GM20000 (cell line): ENCODE measurements around the gene ISCU.

Experiments
- DNase-seq: peaks from one replicate; pipeline ENCODE4 v3.0.0; 2012; ENCODE audit warnings: low spot score
- TF ChIP-seq, protein P1 (sequence below): IDR thresholded peaks from 2 replicates; pipeline ENCODE4 v1.5.1; 2012; ENCODE audit warnings: mild to moderate bottlenecking, control low read depth; ENCODE audit errors: extremely low read depth, missing control alignments

The ISCU gene

DNA sequence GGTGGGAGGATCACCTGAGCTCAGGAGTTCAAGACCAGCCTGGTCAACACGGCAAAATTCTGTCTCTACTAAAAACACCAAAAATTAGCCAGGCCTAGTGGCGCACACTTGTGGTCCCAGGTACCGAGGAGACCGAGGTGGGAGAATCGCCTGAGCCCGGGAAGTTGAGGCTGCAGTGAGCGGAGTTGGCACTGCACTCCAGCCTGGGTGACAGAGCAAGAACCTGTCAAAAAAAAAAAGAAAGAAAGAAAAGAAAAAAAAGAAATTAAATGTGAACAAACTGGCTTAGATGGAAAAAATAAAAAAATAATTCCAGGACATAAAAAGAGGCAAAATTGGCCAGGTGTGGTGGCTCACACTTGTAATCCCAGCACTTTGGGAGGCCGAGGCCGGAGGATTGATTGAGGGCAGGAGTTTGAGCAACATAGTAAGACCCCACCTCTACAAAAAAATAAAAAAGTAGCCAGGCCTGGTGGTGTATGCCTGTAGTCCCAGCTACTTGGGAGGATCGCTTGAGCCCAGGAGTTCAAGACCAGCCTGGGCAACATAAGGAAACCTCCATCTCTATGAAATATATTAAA lies 32.0 kb downstream of the ISCU start:
- no peak for DNase-seq

DNA sequence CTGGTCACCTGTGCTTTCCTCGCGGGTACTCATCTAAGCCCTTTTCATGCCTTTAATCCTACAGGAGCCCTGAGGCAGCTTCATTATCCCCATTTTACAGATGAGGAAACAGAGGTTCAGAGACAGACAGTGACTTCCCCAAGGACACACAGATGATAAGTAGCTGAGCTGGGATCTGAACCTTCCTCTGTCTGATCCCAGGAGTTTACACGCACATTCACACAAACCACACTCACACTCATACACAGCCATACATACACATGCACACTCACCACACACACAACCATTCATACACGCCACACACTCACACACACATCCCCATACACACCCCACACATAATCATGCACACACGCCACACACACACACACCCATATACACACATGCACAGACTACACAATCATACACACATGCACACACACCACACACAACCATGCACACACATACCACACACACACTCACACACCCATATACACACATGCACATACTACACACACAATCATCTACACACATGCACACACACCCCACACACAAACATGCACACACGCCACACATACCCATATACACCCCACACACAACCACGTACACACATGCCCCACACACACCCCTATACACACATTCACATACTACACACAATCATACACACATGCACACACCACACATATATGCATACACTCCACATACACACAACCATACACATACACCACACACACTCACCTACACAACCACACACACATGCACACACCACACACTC lies 32.7 kb downstream of the ISCU start:
- TF ChIP-seq, protein P1, sequence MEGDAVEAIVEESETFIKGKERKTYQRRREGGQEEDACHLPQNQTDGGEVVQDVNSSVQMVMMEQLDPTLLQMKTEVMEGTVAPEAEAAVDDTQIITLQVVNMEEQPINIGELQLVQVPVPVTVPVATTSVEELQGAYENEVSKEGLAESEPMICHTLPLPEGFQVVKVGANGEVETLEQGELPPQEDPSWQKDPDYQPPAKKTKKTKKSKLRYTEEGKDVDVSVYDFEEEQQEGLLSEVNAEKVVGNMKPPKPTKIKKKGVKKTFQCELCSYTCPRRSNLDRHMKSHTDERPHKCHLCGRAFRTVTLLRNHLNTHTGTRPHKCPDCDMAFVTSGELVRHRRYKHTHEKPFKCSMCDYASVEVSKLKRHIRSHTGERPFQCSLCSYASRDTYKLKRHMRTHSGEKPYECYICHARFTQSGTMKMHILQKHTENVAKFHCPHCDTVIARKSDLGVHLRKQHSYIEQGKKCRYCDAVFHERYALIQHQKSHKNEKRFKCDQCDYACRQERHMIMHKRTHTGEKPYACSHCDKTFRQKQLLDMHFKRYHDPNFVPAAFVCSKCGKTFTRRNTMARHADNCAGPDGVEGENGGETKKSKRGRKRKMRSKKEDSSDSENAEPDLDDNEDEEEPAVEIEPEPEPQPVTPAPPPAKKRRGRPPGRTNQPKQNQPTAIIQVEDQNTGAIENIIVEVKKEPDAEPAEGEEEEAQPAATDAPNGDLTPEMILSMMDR: no peak
- no peak for DNase-seq

More for the DNA sequence above, 32.0 kb downstream of the ISCU start:
- TF ChIP-seq, protein P1: no peak

DNA sequence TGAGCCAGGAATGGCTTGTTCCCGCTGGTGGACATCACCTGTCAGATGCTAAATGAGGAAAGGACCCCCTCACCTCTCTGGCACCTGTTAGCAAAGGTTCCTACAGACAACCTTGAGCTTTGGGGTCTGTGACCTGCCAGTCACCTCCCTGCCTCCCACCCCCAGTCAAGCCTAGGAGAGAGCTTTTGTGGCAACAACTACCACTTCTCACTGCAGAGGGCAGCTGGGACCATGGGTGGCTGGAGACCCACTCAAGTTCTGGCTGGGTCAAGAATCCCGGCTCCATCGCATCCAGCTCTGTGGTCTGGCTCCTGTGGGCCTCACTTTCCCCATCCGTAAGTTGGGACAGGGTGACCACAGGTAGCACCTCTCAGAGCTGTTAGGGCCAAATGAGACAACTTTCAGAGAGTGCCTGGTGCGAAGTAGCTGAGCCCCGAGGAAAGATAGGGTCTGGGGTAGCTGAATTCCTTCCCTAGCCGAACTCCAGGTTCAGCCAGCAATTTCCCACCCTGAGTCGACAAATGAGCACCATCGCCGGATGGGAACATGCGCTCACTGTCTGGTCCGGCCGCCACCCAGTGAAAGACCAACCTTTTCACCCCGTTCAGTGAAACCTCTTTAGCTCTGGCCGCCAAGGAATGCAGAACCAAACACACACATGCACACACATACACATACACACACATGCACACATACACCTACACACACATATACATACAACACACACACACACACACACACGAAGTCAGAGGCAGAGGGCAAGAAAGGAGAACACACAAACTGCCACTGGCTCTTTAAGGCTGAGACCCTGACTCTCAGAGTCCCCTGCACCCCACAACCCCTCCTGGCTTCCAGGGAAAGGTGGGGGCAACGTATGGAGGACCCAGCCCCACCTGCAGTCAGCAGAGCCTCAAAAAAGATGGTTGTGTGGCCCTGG lies 33.6 kb downstream of the ISCU start:
- no peak for DNase-seq
- TF ChIP-seq, protein P1: no peak

DNA sequence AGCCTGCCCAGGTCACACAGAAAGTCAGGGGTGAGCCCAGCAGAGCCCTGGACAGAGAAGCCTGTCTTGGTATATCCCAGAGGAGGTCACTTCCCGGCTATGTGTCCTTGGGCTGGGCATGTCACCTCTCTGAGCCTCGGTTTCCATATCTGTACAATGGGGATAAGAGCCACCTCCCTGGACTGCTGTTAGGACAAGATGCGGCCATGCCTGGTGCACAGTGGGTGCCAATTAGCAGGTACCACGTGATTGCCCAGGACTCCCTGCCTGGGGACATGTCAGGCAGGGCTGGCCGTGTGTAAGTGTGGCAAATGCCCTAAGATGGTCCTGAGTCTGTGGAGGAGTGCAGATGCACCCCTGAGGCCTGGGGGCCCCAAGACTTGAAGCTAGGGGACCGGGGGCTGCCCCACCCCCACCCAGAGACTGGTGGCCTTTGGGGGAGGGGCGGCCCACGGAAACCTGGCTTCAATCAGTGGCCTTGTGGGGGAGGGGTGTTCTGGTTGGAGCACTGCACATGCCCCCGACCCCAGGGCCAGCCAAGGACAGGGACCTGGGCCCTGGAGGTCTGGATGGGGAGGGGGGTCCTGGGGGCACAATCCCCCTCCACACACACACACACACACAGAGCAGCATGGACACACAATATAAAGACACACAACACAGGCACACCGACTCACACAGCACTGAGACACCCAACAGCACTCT lies 34.6 kb downstream of the ISCU start:
- TF ChIP-seq, protein P1: no peak

DNA sequence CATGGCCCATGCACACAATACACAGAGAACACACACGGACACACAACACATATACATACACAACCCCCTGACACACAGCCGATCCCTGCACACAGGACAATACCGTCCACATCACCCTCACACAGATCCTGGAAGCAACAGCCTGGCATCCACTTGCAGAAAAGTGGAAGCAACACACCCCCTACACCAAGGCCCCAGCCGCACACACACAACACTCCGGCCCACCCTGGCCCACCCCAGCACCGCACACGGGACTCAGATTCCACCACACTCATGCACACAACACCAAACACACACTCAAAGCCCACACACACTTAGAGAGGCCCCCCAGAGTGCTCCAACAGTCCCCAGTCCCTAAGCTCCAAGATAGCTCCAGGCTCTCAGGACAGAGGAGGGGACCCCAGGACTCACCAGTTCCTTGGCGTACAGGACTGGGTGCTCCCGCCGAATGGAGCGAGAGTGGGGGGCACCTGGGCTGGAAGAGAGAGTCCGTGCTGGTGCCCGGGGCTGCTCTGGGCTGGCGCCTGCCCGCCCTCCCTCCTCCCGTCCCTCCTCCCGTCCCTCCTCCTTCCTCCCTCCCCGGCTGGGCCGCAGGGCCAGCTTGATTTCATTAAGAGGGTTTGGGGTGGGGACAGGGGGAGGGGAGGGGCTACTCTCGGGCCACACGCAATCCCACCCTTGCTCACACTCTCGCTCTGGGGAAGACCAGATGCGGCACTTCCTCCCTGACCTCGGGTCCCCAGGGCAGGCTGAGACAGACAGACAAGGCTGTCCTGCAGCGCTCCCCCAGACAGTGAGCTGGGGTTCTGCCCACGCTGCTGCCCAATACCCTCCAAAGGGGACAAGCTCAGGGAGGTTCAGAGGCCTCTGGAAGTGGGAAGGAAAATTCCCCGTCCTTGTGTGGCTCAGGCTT lies 35.4 kb downstream of the ISCU start, which contains the start of gene TMEM119:
Gene TMEM119 (minus strand): TSS at position 526 of the 913 bp plus-strand sequence. CDS start 5,701 bp downstream, outside the sequence.
- DNase-seq: no peak
- TF ChIP-seq, protein P1: no peak

More for the DNA sequence above, 34.6 kb downstream of the ISCU start:
- no peak for DNase-seq

DNA sequence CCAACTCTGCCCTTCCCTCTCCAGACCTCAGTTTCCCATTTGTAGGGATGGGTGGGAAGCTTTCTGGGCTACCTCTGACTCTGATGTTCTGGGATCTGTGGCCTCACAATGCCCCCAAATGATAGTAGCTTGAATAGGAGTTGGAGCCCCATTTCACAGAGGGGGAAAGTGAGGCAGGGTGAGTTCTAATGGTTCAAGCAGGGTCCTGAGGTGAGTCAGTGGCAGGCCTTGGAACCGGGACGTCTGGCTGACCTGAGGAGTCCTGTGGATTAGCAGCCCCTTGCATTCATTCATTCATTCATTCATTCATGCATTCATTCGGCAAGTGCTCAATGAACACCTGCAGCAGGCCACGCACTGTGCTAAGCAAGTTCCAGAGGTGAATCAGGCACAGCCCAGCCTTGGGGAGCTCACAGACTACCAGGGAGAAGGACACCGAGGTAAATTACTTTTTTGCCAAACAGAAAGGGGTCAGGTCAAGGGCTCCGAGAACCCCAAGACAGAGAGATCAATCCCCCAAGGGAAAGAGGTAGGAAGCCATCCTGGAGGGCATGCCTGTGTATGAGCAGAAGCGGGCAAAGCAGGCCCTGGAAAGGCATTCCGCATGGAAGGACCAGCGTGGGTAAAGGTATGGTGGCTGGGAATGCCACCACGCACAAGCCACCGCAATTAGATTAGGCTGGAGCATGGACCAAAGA lies 36.3 kb downstream of the ISCU start:
- DNase-seq: no peak
- TF ChIP-seq, protein P1: no peak
